HG03196 (cell line): Measurements from ENCODE around the gene IYD.

Source experiments
- ATAC-seq: cut with Tn5 transposase; IDR thresholded peaks from one replicate; pipeline ENCODE4 v1.9.1; 2021; ENCODE audit not compliant: unreplicated experiment

The IYD gene

DNA sequence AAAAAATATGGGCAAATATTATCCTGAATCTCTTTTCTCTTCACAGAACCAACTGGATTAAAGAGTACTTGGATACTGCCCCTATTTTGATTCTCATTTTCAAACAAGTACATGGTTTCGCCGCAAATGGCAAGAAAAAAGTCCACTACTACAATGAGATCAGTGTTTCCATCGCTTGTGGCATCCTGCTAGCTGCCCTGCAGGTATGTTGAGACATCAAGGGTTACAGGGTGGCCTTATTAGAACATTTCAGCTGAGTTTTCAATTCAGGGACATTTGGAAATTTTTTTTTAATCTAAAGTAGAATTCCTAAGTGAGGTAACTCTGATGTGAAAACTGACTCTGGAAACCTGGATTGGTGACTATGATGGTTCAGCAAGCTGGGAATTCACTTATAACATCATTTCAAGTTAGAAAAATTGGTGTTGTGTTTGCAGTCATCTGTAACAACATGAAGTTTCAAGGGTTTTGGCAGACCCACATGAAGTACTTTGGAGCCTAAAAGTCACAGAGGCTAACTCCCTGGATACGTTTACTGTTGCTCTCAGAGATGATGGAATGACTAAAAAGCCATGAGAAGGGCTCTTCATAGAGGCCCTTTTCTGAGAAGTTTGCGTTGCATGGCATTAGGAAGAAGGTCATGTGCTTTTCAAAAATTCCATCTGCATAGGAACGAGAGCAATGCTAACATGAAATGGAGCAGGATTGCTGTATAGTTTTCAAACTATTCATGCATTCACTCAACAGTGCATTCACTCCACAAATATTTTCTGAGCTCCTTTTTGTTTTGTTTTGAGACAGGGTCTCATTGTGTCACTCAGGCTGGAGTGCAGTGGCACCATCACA lies 25.5 kb downstream of the IYD start:
- no peak for ATAC-seq

DNA sequence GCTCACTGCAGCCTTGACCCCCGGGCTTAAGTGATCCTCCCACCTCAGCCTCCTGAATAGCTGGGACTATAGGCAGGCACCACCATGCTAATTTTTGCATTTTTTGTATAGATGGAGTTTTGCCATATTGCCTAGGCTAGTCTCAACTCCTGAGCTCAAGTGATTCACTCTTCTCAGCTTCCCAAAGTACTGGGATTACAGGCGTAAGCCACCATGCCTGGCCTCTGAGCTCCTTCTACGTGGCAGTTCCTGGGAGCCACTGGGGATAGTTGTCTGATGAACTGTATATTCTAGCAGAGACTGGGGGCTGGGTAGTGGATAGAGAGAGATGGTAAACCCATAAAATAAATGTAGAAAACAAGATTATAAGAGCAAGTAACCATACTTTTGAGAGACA lies 26.1 kb downstream of the IYD start:
- no peak for ATAC-seq

DNA sequence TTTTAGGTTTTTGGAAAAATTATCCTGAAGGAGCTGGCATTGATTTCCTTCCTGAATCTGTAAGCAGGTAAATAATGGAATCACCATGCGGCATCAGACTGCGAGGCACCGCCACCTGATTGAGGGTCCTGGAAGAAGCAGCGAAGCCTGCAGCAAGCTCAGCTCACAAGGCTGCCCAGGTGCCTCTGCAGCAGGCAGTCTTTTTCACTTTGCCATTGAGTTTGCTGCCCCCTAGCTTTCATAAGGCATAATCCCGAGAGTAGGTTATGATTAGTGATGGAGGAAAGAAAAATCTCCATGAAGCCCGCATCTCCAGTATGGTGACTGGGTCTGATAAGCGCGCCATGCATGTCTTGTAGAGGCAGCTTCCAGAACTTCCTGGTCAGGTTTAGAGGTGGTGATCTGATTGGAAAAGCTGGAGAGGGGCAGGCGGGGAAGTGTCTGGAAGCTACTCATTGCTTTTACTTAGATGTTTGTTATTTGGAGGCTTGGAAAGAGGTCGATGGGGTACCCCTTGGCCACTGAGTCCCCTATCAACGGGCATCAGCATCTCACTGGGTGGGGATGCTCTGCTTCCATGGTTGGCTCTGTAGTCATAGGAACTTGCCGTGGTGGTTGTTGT lies 26.7 kb downstream of the IYD start:
- no peak for ATAC-seq

DNA sequence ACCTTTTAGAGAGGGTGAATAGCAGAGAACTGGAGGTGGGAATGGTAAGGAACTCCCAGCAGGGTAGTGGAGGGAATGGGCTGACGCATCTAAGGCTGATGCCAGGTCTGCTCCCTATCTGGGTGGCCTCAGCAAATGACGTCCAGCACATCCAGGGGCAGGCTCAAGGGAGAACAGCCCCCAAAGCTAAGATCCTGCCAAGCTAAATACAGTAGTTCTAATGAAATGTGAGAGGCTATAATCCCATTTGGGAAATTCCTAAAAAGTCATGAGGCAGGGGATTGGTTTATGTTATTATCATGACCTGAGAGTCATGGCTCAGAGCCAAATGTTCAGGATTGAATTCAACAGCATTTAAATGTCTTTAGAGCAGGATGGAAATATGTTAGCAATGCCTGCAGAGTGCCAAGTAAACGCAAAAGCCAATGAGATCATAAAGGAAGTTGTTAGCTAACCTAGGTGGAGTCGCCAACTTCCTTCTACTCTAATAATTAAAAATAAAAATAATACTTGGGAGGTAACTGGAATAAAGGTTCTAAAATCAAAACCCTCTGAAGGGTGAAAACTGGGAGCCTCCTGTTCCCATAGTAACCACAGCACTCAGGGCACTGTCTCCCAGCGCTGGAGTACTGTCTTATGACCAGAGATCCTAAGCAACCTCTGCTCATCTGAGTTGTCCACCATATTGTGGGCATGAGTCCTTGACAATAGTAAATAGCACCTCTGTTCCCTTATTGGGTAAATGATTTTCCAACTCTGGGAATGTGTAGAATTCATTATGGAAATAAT lies 34.8 kb downstream of the IYD start:
- ATAC-seq = no peak

DNA sequence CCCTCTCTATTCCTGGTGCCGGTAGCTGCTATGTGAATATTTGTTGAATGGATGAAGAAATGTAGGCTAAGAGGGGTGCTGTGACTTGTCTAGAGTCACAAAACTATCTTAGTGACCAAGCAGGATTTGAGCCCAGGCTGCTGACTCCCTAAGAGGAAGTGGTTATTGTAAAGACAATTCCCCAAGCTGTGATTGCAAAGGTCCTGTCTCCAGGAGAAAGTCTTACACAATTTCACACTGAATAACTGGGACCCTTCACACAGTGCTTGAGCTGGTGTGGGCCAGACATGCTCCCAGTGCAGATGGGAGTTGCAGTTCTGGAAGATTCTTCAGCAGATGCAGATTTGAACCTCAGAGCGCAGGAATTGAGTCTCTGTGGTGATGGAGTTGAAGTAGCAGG lies 38.1 kb downstream of the IYD start:
- no peak for ATAC-seq

DNA sequence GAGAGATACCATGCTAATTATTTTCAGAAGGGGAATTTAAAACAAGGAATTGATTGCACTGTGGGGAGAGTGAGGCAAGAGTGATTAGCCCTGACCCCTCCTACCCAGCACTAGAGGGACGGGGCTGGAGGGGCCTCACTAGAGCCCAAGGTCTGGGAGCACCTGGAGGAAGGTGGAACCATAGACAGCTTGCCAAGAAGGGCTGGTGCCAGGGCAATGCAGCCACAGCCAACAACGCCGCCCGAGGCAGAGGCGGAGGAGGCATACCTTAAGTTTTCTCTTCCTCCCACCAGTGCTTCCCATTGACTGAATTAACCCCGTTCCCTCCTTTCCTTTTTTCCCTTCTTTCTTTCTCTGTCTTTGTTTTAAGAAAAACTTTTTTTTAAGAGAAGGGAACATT lies 40.0 kb downstream of the IYD start:
- no peak for ATAC-seq

DNA sequence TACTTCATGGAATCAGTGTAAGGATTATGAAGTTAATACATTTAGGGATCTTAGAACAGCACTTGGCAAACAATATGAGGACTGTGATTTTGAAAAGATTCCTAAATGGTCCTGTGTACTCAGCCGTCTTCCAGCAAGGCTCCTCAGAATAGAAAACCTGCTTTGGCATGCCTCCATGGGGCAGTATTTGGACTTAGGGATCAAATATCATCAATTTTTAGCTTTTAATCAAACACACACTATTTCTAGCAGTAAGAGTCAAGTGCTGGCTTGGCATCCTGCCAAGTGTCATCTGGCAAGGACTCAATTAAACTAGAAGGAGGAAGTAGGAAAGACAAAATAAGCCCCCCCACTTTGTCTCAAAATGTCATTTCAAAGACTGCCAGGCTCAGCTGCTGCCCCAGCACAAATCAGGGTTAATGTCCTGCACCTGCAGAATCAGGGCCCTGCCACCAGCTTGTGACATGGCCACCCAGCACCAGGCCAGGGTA lies 40.8 kb downstream of the IYD start:
- no peak for ATAC-seq

DNA sequence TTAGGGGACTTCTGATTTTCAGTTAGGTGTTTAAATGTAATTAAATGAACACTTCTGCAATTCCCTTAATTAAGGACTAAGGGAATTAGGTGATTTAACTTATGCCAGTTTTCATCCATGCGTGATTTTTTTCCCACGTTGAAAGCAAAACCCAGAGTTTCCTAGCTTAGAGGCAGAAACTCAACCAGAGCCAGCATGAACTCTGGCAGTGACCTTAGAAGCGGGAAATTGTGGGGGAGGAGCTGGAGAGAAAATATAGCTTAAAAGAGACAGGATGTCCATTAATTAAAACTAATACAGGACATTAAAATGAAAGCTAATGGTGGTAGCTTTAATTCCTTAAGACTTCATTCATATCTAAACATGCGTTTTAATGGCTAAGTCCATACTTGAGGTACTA lies 41.6 kb downstream of the IYD start:
- no peak for ATAC-seq

DNA sequence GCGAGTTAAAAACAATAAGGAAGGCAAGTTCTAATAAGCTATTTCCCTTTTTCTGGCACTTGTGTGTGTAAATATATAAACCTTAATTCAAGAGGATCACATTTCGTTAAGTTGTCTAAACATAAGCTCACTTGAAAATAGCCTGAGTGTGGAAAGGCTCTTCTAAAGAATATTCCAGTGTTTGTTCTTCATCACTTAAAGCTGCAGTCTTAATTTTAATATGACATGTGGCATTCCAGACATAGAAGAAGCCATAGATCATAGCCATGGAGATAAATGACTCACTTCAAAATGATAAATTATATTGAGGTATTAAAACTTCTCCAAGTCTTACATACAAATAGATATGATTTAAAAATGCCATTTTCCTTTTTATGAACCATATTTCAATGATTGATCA lies 42.1 kb downstream of the IYD start:
- no peak for ATAC-seq

DNA sequence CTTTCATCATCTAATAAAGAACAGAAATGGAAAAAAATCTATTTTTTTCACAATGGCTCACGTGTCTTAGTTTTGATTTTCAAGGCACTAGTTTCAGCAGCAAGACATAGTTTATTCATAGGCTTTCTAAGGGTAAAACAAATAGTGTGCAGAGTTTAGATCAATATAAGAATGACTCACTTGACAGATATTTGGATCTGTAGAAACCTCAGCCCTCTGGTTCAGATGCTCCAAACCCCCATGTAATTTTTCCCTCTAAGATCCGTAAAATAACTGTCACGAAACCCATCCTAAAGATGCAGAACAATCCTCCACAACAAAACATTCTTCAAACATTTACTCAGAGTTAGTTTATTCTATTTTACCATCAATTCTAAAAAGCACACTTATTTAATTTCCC lies 43.4 kb downstream of the IYD start:
- ATAC-seq = no peak

DNA sequence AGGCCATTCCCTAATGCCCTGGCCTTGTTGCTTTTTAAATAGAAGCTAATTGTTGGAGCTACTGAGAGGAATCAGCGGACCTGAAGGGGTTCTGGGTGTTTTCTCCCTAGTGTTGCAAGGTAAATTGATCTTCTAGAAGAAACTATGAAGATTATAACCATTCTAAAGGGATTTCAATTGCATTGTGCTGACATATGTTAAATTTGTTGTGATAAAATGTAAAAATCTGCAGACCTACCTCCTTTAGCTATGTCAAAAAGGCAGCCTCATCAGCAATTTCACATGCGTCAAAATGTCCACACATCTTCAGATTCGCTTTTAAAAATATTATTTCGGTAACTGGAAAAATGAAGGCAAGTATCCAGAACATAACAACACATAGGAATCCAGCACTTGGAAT lies 44.4 kb downstream of the IYD start:
- ATAC-seq = no peak

DNA sequence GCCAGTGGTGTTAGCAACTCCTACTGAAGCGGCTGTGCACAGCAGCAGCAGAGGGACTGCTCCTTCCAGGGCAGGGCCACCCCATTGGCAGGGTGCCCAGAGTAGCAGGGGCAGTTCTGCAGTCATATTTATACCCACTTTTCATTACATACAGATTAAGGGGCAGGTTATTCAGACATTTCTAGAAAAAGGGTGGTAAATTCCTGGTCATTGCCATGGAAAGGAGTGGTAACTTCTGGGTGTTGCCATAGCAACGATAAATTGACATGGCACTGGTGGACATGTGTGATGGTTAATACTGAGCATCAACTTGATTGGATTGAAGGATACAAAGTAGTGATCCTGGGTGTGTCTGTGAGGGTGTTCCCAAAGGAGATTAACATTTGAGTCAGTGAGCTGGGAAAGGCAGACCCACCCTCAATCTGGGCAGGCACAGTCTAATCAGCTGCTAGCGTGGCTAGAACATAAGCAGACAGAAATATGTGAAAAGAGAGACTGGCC lies 45.0 kb downstream of the IYD start:
- ATAC-seq = no peak

DNA sequence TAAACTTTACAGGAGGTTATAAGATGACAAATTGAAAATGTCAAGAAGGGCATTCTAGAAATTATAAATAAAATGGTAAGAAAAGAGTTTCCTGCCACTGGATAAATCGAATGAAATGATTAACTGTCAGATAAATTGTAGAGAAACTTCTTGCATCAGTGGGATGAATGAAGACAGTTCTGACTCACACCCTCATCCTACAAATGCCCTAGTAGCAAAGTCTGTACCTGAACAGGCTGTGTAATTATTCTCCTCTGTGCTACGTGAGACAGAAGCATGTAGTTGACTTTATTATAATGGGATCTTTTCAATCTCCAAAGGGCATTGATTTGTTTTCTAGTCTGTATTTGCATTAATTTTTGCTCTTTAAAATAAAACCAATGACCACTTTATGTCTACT lies 47.3 kb downstream of the IYD start:
- ATAC-seq = no peak

DNA sequence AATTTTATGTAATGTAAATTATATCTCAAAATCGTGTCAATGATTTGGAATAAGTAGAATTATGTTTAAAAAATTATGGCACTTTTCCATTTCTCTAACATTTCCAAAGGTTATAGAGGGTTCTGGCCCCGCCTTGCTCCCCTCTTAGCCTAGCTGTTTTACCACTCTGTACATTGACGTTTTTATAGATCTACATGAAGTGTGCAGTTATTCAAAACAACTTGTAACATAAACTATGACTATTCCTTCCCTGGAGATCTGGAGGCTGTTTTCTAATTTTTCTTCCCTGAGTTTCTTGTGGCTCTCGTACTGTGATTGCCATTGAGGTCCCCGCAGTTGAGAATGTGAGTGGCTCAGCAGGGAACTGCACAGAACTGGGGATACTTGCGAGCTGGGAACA lies 48.4 kb downstream of the IYD start:
- no peak for ATAC-seq

DNA sequence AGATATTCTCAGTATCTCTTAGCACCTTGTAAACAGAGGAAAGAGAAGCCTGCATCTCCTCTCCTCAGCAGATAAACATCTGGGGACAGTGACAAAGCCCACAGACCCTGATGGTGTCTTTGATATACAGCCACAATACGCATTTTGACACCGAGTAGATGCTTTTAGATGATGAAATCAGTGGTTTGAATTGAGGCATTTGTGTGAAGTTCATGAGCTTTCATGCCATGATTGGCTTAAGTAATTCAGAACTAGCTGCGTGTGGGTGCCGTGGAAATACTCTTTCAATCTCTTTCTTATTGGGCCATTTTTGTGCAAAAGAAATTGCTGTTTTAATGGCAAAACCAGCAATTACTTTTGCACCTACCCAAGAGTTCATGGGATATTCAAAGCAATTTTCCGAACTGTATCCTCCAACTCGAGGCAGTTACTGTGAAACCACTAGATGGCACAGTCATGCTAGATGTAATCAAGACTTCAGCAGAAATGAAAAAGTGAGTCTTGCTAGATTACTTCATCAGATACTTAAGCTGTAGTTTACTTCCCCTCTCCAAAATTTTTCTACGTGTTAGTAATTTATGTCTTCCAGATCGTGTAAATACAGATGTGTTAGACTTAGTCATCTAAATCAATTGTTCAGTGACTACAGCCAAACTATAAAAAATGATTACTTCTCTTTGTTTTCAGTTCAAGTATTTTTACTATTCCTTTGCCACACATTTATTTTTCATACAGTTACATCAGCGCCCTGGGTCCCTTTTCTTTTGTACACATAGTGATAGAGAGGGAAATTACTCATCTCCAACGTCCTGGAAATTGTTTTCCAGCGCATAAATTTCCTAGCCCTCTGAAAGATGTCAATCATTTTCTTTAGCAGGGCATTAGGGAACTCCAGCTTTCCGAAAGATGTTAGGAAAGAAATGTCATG lies 49.4 kb downstream of the IYD start:
- ATAC-seq = peak; percentile 77

DNA sequence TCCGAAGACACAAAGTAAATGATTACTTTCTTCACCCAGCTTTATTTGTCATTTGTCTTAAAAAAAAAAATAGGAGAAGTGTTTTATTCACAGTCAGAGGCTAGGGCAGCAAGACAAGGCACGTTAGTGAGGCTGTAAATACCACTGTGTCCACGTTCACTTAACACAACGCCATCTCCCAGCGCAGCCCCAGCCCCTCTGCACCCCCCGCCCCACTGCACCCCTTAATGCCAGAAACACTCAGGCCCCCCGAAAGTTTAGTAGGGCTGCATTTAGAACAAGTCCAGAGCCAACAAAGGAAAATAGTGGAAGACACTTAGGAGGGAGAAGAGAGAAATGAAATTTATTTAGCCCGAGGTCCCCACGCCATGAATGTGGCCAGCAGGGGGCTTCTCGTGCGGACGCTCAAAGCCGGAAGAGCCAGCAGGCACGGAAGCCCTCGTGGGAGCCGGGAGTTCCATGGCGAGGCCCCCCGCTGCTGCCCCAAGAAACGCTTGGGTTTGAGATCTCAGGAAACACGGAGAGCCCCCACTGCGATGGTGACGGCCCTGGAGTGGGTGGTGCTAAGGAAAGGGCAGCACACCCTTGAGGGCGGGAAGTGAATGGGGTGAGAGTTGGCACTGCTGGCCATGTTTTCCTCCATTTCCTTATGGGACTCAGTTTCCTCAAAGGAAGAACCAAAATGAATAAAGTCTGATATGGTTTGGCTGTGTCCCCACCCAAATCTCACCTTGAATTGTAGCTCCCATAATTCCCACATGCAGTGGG lies 50.2 kb downstream of the IYD start:
- no peak for ATAC-seq

DNA sequence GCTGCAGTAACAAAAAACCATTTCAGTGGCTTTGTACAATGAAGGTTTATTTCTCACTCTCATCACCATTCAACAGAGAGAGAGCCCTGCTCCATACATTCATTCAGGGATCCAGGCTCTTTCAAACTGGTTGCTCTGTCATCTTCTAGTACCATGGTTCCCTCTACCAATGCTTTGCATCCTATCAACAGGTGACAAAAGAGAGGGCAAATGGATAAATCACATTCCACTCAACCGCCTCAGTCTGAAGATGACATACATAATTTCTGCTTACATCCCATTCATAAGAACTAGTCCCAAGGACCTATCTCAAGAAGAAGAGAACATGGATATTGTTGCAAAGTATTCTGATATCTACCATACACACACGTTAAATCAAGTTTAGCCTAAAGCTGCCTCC lies 51.6 kb downstream of the IYD start:
- no peak for ATAC-seq

DNA sequence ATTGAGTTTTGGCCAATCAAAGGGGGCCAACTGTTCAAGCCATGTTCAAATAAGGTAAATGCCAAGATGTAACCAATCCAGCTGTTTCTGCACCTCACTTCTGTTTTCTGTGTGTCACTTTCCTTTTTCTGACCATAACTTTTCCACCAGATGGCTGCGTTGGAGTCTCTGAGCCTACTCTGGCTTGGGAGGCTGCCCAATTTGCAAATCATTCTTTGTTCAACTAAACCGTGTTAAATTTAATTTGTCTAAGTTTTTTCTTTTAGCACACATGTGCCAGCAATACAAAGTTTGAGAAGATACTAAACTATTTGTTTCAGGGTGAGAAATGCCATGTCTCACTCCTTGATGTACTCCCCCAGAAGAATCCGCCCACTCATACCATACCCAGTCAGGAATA lies 52.1 kb downstream of the IYD start:
- no peak for ATAC-seq

DNA sequence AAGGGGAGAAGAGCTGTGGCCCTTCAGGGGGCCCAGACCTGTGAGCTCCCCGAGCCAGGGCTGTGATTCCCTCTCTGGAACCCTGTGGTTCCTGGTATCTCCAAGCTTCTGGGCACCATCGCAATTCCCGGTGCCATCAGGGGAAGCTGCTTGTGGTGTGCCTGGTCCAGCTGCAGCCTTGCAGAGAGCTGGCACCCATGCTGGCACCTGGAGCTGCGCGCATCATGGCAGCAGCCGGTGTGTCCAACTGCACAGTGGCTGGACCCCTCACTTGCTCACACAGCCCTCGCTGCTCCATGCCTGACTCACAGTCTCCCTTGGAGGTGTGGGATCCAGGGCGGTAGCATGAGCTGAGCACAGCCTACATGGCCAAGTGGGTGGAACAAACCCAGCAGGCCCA lies 56.7 kb downstream of the IYD start:
- no peak for ATAC-seq

DNA sequence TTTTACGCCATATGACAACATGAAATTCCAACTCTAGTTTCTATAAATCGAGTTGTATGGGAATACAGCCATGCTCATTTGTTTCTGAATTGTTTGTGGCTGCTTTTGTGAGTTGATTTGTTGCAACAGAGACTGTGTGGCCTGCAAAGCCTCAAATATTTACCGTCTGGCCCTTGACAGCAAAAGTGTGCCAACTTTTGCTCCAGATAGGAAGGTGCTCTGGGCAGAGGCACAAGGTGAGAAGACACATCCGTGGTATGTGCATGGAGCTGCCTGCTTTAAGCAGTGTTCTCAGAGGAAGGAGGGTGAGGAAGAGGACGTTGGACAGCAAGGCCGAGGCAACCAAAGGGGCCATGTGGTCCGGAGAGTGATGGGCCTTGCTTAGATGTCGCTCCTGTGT lies 57.4 kb downstream of the IYD start:
- no peak for ATAC-seq
